Activated naive CD4-positive, alpha-beta T cell treated with anti-CD3 and anti-CD28 coated beads, Interleukin-2, amount 50 U/mL, for 72 hours (primary cell): Measurements from ENCODE around the gene OBP2A. TPM values are rescaled to one million over a fixed set of nuclear protein-coding genes. Genes with fewer than 3 reads are reported as not detected.

Experiments
- ATAC-seq, 2 donors: fragments of 150-1000 bp; cut with Tn5 transposase; 2 replicates each; pipeline ENCODE4 v1.10.0; 2021; ENCODE audit warnings: mild to moderate bottlenecking in 2 of 2, moderate library complexity in 2 of 2
- DNase-seq, 2 donors: peaks; one replicate each; pipeline ENCODE4 v3.0.0; 2021 to 2022; ENCODE audit warnings: low spot score in 2 of 2
- H3K27ac Mint-ChIP-seq, 2 donors: one replicate each; pipeline ENCODE4 v1.8.0; 2022; ENCODE audit warnings: mild to moderate bottlenecking in 2 of 2, mixed read lengths in 2 of 2
- H3K36me3 Mint-ChIP-seq, 2 donors: one replicate each; pipeline ENCODE4 v1.8.0; 2022; ENCODE audit warnings: mixed read lengths in 2 of 2
- H3K9me3 Mint-ChIP-seq, 2 donors: one replicate each; pipeline ENCODE4 v1.8.0; 2022; ENCODE audit warnings: mixed read lengths in 2 of 2
- total RNA-seq, 2 donors: library from RNA; stranded (reverse); gene quantifications; one replicate each; pipeline ENCODE4 v1.2.3, GENCODE V29; 2022

The OBP2A gene
- total RNA-seq, 2 donors from 2014 or later, result not detected

- Mint-ChIP-seq H3K9me3 (no peaks in the 10 kb centered on the region), H3K36me3 (no peaks in the 10 kb centered on the region), H3K27ac (no peak within 1 kb of the TSS)
- no peak for ATAC-seq
- DNase-seq, result no peak
Observed at GRCh38 chr9:135561391-135562234, 15.7 kb downstream of the OBP2A start, which contains the start of gene PAEP. Gene PAEP (plus strand): TSS chr9:135561756.

GRCh38 chr9:135562235-135562745 is 16.4 kb downstream of the OBP2A start:
- H3K27ac Mint-ChIP-seq, result no peak overlapping the region
- ATAC-seq, result no peak
- H3K36me3 Mint-ChIP-seq, result no peaks in the 10 kb centered on the region
- DNase-seq, result no peak
- H3K9me3 Mint-ChIP-seq, result no peaks in the 10 kb centered on the region

- Mint-ChIP-seq H3K27ac (no peak overlapping the region), H3K36me3 (no peaks in the 10 kb centered on the region), H3K9me3 (no peaks in the 10 kb centered on the region)
- DNase-seq (no peak), ATAC-seq (no peak)
Observed at GRCh38 chr9:135563039-135563476, 17.1 kb downstream of the OBP2A start.

- no peak for DNase-seq
- no peak for ATAC-seq
- no peak overlapping the region for H3K27ac Mint-ChIP-seq
- H3K9me3 Mint-ChIP-seq, result no peaks in the 10 kb centered on the region
- H3K36me3 Mint-ChIP-seq, result no peaks in the 10 kb centered on the region
Observed at GRCh38 chr9:135563858-135564257, 17.9 kb downstream of the OBP2A start.

- ATAC-seq (no peak), DNase-seq (no peak)
- Mint-ChIP-seq H3K9me3 (no peaks in the 10 kb centered on the region), H3K36me3 (no peaks in the 10 kb centered on the region), H3K27ac (no peak overlapping the region)
Observed at GRCh38 chr9:135565141-135565628, 19.3 kb downstream of the OBP2A start.

- no peak overlapping the region for H3K27ac Mint-ChIP-seq
- ATAC-seq (no peak), DNase-seq (no peak)
- no peaks in the 10 kb centered on the region for H3K9me3 Mint-ChIP-seq
- H3K36me3 Mint-ChIP-seq, result no peaks in the 10 kb centered on the region
Observed at GRCh38 chr9:135565636-135566035, 19.7 kb downstream of the OBP2A start.

GRCh38 chr9:135566552-135566951 is 20.6 kb downstream of the OBP2A start:
- H3K9me3 Mint-ChIP-seq, result no peaks in the 10 kb centered on the region
- H3K27ac Mint-ChIP-seq, result peak overlapping the region in 1 of 2 donors; percentile 30
- H3K36me3 Mint-ChIP-seq, result no peaks in the 10 kb centered on the region
- DNase-seq, result no peak
- no peak for ATAC-seq

- DNase-seq (no peak), ATAC-seq (no peak)
- Mint-ChIP-seq H3K9me3 (no peaks in the 10 kb centered on the region), H3K36me3 (no peaks in the 10 kb centered on the region), H3K27ac (no peak overlapping the region)
Observed at GRCh38 chr9:135567311-135567710, 21.4 kb downstream of the OBP2A start.

GRCh38 chr9:135568026-135568425 is 22.1 kb downstream of the OBP2A start:
- peak in 1 of 2 donors; percentile 4 for DNase-seq
- ATAC-seq, result no peak
- Mint-ChIP-seq H3K9me3 (no peaks in the 10 kb centered on the region), H3K27ac (no peak overlapping the region), H3K36me3 (no peaks in the 10 kb centered on the region)

- ATAC-seq (no peak), DNase-seq (no peak)
- Mint-ChIP-seq H3K27ac (no peak overlapping the region), H3K9me3 (no peaks in the 10 kb centered on the region), H3K36me3 (no peaks in the 10 kb centered on the region)
Observed at GRCh38 chr9:135570456-135570855, 24.5 kb downstream of the OBP2A start.

- no peak for ATAC-seq
- no peak for DNase-seq
- H3K36me3 Mint-ChIP-seq, result no peaks in the 10 kb centered on the region
- no peaks in the 10 kb centered on the region for H3K9me3 Mint-ChIP-seq
- H3K27ac Mint-ChIP-seq, result no peak overlapping the region
Observed at GRCh38 chr9:135572233-135572632, 26.3 kb downstream of the OBP2A start.

GRCh38 chr9:135573124-135573523 is 27.2 kb downstream of the OBP2A start:
- no peak for DNase-seq
- no peaks in the 10 kb centered on the region for H3K36me3 Mint-ChIP-seq
- no peak for ATAC-seq
- H3K27ac Mint-ChIP-seq, result no peak overlapping the region
- H3K9me3 Mint-ChIP-seq, result no peaks in the 10 kb centered on the region

GRCh38 chr9:135574331-135574730 is 28.4 kb downstream of the OBP2A start:
- Mint-ChIP-seq H3K27ac (no peak overlapping the region), H3K9me3 (no peaks in the 10 kb centered on the region), H3K36me3 (no peaks in the 10 kb centered on the region)
- DNase-seq (no peak), ATAC-seq (no peak)

GRCh38 chr9:135574943-135575342 is 29.0 kb downstream of the OBP2A start:
- no peaks in the 10 kb centered on the region for H3K9me3 Mint-ChIP-seq
- no peak for DNase-seq

GRCh38 chr9:135575995-135576631 is 30.2 kb downstream of the OBP2A start:
- no peaks in the 10 kb centered on the region for H3K9me3 Mint-ChIP-seq
- no peaks in the 10 kb centered on the region for H3K36me3 Mint-ChIP-seq
- H3K27ac Mint-ChIP-seq, result no peak overlapping the region
- DNase-seq (no peak), ATAC-seq (no peak)

More at GRCh38 chr9:135574943-135575342, 29.0 kb downstream of the OBP2A start:
- ATAC-seq, result no peak
- Mint-ChIP-seq H3K27ac (no peak overlapping the region), H3K36me3 (no peaks in the 10 kb centered on the region)

GRCh38 chr9:135577256-135577655 is 31.3 kb downstream of the OBP2A start:
- no peaks in the 10 kb centered on the region for H3K36me3 Mint-ChIP-seq
- no peak for ATAC-seq
- no peak for DNase-seq
- H3K27ac Mint-ChIP-seq, result no peak overlapping the region
- H3K9me3 Mint-ChIP-seq, result no peaks in the 10 kb centered on the region

GRCh38 chr9:135579356-135579755 is 33.4 kb downstream of the OBP2A start:
- Mint-ChIP-seq H3K27ac (no peak overlapping the region), H3K9me3 (no peaks in the 10 kb centered on the region), H3K36me3 (no peaks in the 10 kb centered on the region)
- DNase-seq (no peak), ATAC-seq (no peak)
